ENCODE measurements around the gene PRTG. TPM values are rescaled to one million over a fixed set of nuclear protein-coding genes. Genes with fewer than 3 reads are reported as not detected.

PRTG gene
- total and polyA plus RNA-seq, 9 of the 15 experiments (the other 6 are each of a cell fraction or from before 2014, with no cell fraction given): under 0.01 to 0.14 (median 0.06) TPM; not detected in 1

DNA sequence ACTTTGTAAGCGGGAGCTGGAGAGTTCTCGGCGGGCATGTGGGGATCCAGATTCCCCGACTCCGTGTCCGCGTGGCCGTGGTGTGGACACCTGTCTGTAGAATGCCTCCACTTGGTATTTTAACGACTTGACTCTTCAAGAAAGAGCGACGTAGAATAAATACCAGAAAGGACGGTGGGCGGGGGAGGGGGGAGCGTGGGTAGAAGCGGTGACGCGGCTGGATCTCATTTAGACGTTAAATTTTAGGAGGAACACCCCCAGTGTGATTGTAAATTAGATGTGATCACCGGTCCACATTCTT, 154.2 kb downstream of the PRTG start:
- intact Hi-C loops (cut with micrococcal nuclease): no loop called here
- CTCF ChIA-PET (ENCODE audit: low intra/inter-chr PET ratio): no interaction called here
- TF ChIP-seq FOXA3 (CRISPR knock-in tag; conservative IDR thresholded peaks at IDR 0.05 in 1 of 2, IDR thresholded peaks at IDR 0.05 in 1 of 2) (no peak), FOXJ3 (CRISPR knock-in tag; IDR thresholded peaks at IDR 0.05) (no peak), HCFC1 (IDR thresholded peaks at IDR 0.05; ENCODE audit: low read depth, low read length) (no peak), ZNF12 (CRISPR knock-in tag; IDR thresholded peaks at IDR 0.05) (no peak), TEAD2 (tag; IDR thresholded peaks at IDR 0.05) (no peak), U2AF1 (optimal IDR thresholded peaks at IDR 0.05; ENCODE audit: low read depth, low read length) (no peak), CBX3 (IDR thresholded peaks at IDR 0.05; ENCODE audit: borderline replicate concordance in 1 of 2, low read length in 2 of 2) (no peak), MAFF (IDR thresholded peaks at IDR 0.05; ENCODE audit: low read length) (no peak)
- TF ChIP-seq, protein P1, sequence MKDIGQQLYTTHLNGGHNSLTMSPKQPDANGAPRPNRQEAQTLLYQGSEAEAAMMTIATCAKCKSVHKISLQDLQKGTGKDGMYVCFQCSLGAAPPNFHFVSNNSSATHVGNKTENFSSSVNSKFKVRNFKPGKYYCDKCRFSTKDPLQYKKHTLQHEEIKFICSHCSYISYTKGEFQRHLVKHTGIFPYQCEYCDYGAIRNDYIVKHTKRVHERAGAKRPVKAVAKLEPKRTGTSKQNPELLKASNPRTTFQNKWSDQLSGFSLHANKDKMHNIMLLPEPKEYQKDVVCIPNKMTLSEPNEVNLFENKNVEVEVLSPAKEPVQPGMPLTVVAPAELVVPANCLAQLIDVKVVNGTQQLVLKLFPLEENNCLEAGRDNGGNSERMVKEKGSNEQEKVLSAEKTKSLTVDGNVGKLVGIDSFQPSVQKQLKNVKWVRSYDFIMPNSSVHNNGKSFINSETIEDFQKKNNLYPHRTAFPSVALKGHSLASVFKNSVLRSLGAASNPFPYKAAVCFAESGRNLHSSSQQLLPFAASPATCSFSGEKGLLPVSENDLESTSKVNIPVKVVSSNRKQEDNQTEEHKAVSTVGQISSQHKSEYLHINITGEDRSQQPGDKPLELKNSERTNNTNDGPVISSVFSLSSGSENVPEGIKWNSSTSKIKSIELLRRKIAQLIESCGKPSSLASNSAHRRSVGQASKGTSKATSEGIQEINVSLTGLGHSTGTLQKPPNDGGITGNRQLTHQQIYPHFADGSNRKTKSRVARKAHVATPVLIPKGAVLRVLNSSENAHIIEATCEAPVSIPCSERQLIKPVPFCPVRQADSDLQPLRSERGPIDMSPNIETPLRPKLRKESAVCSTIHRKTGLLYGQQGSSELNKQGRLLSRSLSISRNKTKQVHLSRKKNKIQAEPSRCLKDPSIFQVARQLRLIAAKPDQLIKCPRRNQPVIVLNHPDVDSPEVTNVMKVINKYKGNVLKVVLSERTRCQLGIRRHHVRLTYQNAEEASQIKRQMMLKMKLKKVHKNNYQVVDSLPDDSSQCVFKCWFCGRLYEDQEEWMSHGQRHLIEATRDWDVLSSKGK (CRISPR knock-in tag; IDR thresholded peaks at IDR 0.05): no peak
- TF ChIP-seq, protein P2, sequence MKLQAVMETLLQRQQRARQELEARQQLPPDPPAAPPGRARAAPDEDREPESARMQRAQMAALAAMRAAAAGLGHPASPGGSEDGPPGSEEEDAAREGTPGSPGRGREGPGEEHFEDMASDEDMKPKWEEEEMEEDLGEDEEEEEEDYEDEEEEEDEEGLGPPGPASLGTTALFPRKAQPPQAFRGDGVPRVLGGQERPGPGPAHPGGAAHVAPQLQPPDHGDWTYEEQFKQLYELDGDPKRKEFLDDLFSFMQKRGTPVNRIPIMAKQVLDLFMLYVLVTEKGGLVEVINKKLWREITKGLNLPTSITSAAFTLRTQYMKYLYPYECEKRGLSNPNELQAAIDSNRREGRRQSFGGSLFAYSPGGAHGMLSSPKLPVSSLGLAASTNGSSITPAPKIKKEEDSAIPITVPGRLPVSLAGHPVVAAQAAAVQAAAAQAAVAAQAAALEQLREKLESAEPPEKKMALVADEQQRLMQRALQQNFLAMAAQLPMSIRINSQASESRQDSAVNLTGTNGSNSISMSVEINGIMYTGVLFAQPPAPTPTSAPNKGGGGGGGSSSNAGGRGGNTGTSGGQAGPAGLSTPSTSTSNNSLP (IDR thresholded peaks at IDR 0.05; ENCODE audit: borderline replicate concordance, low read depth, low read length): no peak
- TF ChIP-seq, protein P3, sequence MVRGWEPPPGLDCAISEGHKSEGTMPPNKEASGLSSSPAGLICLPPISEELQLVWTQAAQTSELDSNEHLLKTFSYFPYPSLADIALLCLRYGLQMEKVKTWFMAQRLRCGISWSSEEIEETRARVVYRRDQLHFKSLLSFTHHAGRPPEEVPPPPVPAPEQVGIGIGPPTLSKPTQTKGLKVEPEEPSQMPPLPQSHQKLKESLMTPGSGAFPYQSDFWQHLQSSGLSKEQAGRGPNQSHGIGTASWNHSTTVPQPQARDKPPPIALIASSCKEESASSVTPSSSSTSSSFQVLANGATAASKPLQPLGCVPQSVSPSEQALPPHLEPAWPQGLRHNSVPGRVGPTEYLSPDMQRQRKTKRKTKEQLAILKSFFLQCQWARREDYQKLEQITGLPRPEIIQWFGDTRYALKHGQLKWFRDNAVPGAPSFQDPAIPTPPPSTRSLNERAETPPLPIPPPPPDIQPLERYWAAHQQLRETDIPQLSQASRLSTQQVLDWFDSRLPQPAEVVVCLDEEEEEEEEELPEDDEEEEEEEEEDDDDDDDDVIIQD (CRISPR knock-in tag; IDR thresholded peaks at IDR 0.05): no peak
- TF ChIP-seq, protein P4, sequence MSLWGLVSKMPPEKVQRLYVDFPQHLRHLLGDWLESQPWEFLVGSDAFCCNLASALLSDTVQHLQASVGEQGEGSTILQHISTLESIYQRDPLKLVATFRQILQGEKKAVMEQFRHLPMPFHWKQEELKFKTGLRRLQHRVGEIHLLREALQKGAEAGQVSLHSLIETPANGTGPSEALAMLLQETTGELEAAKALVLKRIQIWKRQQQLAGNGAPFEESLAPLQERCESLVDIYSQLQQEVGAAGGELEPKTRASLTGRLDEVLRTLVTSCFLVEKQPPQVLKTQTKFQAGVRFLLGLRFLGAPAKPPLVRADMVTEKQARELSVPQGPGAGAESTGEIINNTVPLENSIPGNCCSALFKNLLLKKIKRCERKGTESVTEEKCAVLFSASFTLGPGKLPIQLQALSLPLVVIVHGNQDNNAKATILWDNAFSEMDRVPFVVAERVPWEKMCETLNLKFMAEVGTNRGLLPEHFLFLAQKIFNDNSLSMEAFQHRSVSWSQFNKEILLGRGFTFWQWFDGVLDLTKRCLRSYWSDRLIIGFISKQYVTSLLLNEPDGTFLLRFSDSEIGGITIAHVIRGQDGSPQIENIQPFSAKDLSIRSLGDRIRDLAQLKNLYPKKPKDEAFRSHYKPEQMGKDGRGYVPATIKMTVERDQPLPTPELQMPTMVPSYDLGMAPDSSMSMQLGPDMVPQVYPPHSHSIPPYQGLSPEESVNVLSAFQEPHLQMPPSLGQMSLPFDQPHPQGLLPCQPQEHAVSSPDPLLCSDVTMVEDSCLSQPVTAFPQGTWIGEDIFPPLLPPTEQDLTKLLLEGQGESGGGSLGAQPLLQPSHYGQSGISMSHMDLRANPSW (CRISPR knock-in tag; IDR thresholded peaks at IDR 0.05): no peak

More for the DNA sequence above, 154.2 kb downstream of the PRTG start:
- 75% methylated on average over 15 of the region's 19 CpGs for whole genome bisulfite sequencing (ENCODE audit: insufficient coverage, low coverage, missing lambda C conversion rate)
- in situ Hi-C loops (cut with MboI): no loop called here
- Histone ChIP-seq H4K20me1 (replicated peaks; ENCODE audit: control insufficient read depth, insufficient read depth, low read length) (no peaks in the 10 kb centered on the region), H3K27me3 (ENCODE audit: control insufficient read depth in 2 of 2, insufficient read depth in 2 of 2, low read length in 2 of 2) (peaks cover 12% of the 10 kb centered on the region in 2 experiments; a peak in 4 of 5 replicates), H3K36me3 (ENCODE audit: control insufficient read depth, insufficient read depth, low read length) (no peaks in the 10 kb centered on the region), H3K4me2 (ENCODE audit: insufficient read depth, low read length) (no peak overlapping the region), H3K4me3 (no peak overlapping the region), H3K79me2 (ENCODE audit: control insufficient read depth, insufficient read depth, low read length) (no peaks in the 10 kb centered on the region), H2AFZ (ENCODE audit: low read depth, low read length) (no peak overlapping the region), H3K4me1 (replicated peaks in 1 of 2; ENCODE audit: control insufficient read depth in 2 of 2, insufficient read depth in 2 of 2, low read length in 2 of 2) (peaks cover 0 to 9% of the 10 kb centered on the region in 2 experiments; a peak in 2 of 5 replicates), H3K9ac (ENCODE audit: insufficient read depth in 1 of 2, low read depth in 2 of 2, low read length in 2 of 2) (no peak overlapping the region), H3K9me1 (ENCODE audit: control insufficient read depth, insufficient read depth, low read length) (no peaks in the 10 kb centered on the region), H3K9me3 (replicated peaks; ENCODE audit: control insufficient read depth, insufficient read depth, low read depth, low read length) (peaks cover 4% of the 10 kb centered on the region; the same call in 1 of the 2 replicates), H3K27ac (ENCODE audit: extremely low read depth, low read depth, low read length) (no peak overlapping the region)
- BruUV-seq (replicated peaks): no TSS peak
- POLR2A ChIA-PET: no interaction called here
- no peak for DNase-seq (ENCODE audit: extremely low read depth in 1 of 4, low spot score in 3 of 4)
- no peak for ATAC-seq
- no peak for FAIRE-seq

Measured in K562 (cell line).